Measurements from ENCODE around the gene GART.

GRCh38 chr21:33470701-33471100, 71.2 kb downstream of the GART start:
- TF ChIP-seq CTCF (IDR thresholded peaks at IDR 0.05) (no peak), POLR2A (IDR thresholded peaks at IDR 0.05) (no peak)

Measured in Peyer's patch (tissue), 4 donors.